HepG2 (cell line): ENCODE results near the gene ARHGAP4. TPM values are rescaled to one million over a fixed set of nuclear protein-coding genes. Genes with fewer than 3 reads are reported as not detected.
A peak's percentile ranks its signal among the peaks of the same experiment; 100 is the strongest.

Source experiments
- ARID5B ChIP-seq: IDR thresholded peaks from 2 replicates; pipeline ENCODE4 v1.4.0; 2020; ENCODE audit warnings: mild to moderate bottlenecking, missing genetic modification reagents
- HNF4A ChIP-seq: sonication (generic); formaldehyde crosslinking; IDR thresholded peaks from 2 replicates; pipeline ENCODE4 v1.4.0; 2020; ENCODE audit warnings: missing genetic modification reagents
- HNRNPL ChIP-seq: fragments of 200-400 bp; formaldehyde crosslinking; IDR thresholded peaks from 2 replicates; pipeline ENCODE4 v1.6.1; 2017; ENCODE audit warnings: mild to moderate bottlenecking, low read depth, low read length
- HOXA3 ChIP-seq: sonication (generic); formaldehyde crosslinking; IDR thresholded peaks from 2 replicates; pipeline ENCODE4 v1.5.0; 2020; ENCODE audit warnings: missing genetic modification reagents
- MTERF4 ChIP-seq: sonication (generic); formaldehyde crosslinking; IDR thresholded peaks from 2 replicates; pipeline ENCODE4 v1.8.0; 2023; ENCODE audit warnings: mild to moderate bottlenecking, missing genetic modification reagents
- PRDM15 ChIP-seq: sonication (generic); formaldehyde crosslinking; IDR thresholded peaks from 2 replicates; pipeline ENCODE4 v1.4.0; 2020; ENCODE audit warnings: missing genetic modification reagents
- RARA ChIP-seq: IDR thresholded peaks from 2 replicates; pipeline ENCODE4 v1.6.1; 2016; ENCODE audit warnings: missing genetic modification reagents, missing compliant biosample characterization
- SIN3B ChIP-seq: fragments of 150-350 bp; IDR thresholded peaks from 2 replicates; pipeline ENCODE4 v1.6.1; 2014; ENCODE audit warnings: low read length
- YEATS4 ChIP-seq: sonication (generic); formaldehyde crosslinking; IDR thresholded peaks from 2 replicates; pipeline ENCODE4 v1.4.0; 2020; ENCODE audit warnings: missing genetic modification reagents, borderline replicate concordance
- ZBTB7A ChIP-seq: sonication (generic); formaldehyde crosslinking; IDR thresholded peaks from 2 replicates; pipeline ENCODE4 v1.8.0; 2022; ENCODE audit warnings: mild to moderate bottlenecking, missing genetic modification reagents
- ZC3H13 ChIP-seq: sonication (generic); formaldehyde crosslinking; IDR thresholded peaks from 2 replicates; pipeline ENCODE4 v1.8.1; 2023; ENCODE audit warnings: mild to moderate bottlenecking, missing genetic modification reagents, moderate library complexity
- ZNF574 ChIP-seq: sonication (generic); formaldehyde crosslinking; IDR thresholded peaks from 2 replicates; pipeline ENCODE4 v1.4.0; 2020; ENCODE audit warnings: missing genetic modification reagents
- ZNF878 ChIP-seq: sonication (generic); formaldehyde crosslinking; IDR thresholded peaks from 2 replicates; pipeline ENCODE4 v1.8.1; 2023; ENCODE audit warnings: mild to moderate bottlenecking, missing genetic modification reagents, moderate library complexity
- polyA plus RNA-seq, 8 experiments: library from polyadenylated mRNA; depleted of rRNA in 3 of 8; stranded (reverse) in 7 of 8; unstranded in 1 of 8; fragments of >200 nt; fragmentation: Illumina TruSeq in 4 of 8; extraction: Trizol in 4 of 8; gene quantifications; 2 replicates each; pipeline versions ENCODE4 v1.2.1 to v1.2.3, GENCODE V29; 2011 to 2016; ENCODE audit warnings: low read depth in 4 of 8, missing spikeins in 1 of 8, mixed read lengths in 1 of 8; ENCODE audit not compliant: insufficient read depth in 1 of 8
- total RNA-seq, 5 experiments: library from RNA; depleted of rRNA; stranded (reverse); fragments of >200 nt; fragmentation: Illumina TruSeq; extraction: Trizol; gene quantifications; 2 replicates each; pipeline ENCODE4 v1.2.3, GENCODE V29; 2016; ENCODE audit warnings: low read depth in 1 of 5
- TF ChIP-seq, protein P1 (sequence below): sonication (generic); formaldehyde crosslinking; IDR thresholded peaks from 2 replicates; pipeline ENCODE4 v1.8.1; 2022; ENCODE audit warnings: low read depth, mild to moderate bottlenecking, missing genetic modification reagents

Gene ARHGAP4
- total and polyA plus RNA-seq, 2 of the 13 experiments (the other 11 are each of a cell fraction or from before 2014, with no cell fraction given), result 0.57 to 0.64 TPM

- peak; percentile 56; the same call in 1 of the 2 replicates for TF ChIP-seq PRDM15
- TF ChIP-seq HNF4A (CRISPR knock-in tag), result no peak
- TF ChIP-seq YEATS4 (CRISPR knock-in tag), result no peak
- TF ChIP-seq ZBTB7A (CRISPR knock-in tag), result 0 out of 2 replicates have a peak, but pooled peaks have one; percentile 14
- TF ChIP-seq ZNF878 (CRISPR knock-in tag), result 0 out of 2 replicates have a peak, but pooled peaks have one; percentile 44
- TF ChIP-seq ARID5B (CRISPR knock-in tag), result 0 out of 2 replicates have a peak, but pooled peaks have one; percentile 22
- 0 out of 2 replicates have a peak, but pooled peaks have one; percentile 20 for TF ChIP-seq ZNF574 (CRISPR knock-in tag)
- peak; percentile 44; the same call in 1 of the 2 replicates for TF ChIP-seq HOXA3
- 0 out of 2 replicates have a peak, but pooled peaks have one; percentile 29 for TF ChIP-seq HNRNPL
- TF ChIP-seq RARA (CRISPR knock-in tag), result peak; percentile 50; the same call in 1 of the 2 replicates
- TF ChIP-seq SIN3B, result no peak
- TF ChIP-seq, protein P1, sequence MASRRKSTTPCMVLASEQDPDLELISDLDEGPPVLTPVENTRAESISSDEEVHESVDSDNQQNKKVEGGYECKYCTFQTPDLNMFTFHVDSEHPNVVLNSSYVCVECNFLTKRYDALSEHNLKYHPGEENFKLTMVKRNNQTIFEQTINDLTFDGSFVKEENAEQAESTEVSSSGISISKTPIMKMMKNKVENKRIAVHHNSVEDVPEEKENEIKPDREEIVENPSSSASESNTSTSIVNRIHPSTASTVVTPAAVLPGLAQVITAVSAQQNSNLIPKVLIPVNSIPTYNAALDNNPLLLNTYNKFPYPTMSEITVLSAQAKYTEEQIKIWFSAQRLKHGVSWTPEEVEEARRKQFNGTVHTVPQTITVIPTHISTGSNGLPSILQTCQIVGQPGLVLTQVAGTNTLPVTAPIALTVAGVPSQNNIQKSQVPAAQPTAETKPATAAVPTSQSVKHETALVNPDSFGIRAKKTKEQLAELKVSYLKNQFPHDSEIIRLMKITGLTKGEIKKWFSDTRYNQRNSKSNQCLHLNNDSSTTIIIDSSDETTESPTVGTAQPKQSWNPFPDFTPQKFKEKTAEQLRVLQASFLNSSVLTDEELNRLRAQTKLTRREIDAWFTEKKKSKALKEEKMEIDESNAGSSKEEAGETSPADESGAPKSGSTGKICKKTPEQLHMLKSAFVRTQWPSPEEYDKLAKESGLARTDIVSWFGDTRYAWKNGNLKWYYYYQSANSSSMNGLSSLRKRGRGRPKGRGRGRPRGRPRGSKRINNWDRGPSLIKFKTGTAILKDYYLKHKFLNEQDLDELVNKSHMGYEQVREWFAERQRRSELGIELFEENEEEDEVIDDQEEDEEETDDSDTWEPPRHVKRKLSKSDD (CRISPR knock-in tag), result no peak
- TF ChIP-seq MTERF4 (CRISPR knock-in tag), result no peak
- no peak for TF ChIP-seq ZC3H13 (CRISPR knock-in tag)
Measured at GRCh38 chrX:153948002-153948466, 22.0 kb upstream of the ARHGAP4 start (continued).
